PC-9 (cell line): Measurements from ENCODE around the gene TK2.

ENCODE experiments used
- CTCF ChIP-seq: fragments of 200-600 bp; sonication (generic); conservative IDR thresholded peaks from 2 replicates; pipeline ENCODE4 v1.6.1; 2017; ENCODE audit warnings: mixed run types, antibody characterized with exemption, mild to moderate bottlenecking, moderate library complexity
- EZH2 ChIP-seq: fragments of 200-600 bp; sonication (generic); IDR thresholded peaks from 2 replicates; pipeline ENCODE4 v1.8.0; 2017; ENCODE audit warnings: antibody characterized with exemption, low read depth

GRCh38 chr16:66547101-66547989 lies 2.6 kb downstream of the TK2 start:
- TF ChIP-seq CTCF = no peak
- TF ChIP-seq EZH2 = no peak
